MM.1S (cell line): Measurements from ENCODE around the gene FARP1.

Source experiments
- DNase-seq: peaks from one replicate; pipeline ENCODE4 v3.0.0-alpha.2; 2015
- H2AFZ ChIP-seq: fragments of 300-600 bp; sonication (generic); 2 replicates; pipeline ENCODE4 v1.6.0; 2016; ENCODE audit warnings: antibody characterized with exemption, low read length
- H3F3A ChIP-seq: fragments of 300-600 bp; sonication (generic); 2 replicates; pipeline ENCODE4 v1.6.1; 2016; ENCODE audit warnings: mild to moderate bottlenecking, antibody characterized with exemption, low read length, moderate library complexity, mixed read lengths; ENCODE audit not compliant: insufficient read depth
- H3K27ac ChIP-seq: fragments of 300-600 bp; sonication (generic); 2 replicates; pipeline ENCODE4 v1.5.1; 2016; ENCODE audit warnings: mild to moderate bottlenecking, low read length
- H3K27me3 ChIP-seq: fragments of 300-600 bp; sonication (generic); replicated peaks from 2 replicates; pipeline ENCODE4 v1.6.0; 2016; ENCODE audit warnings: low read length; ENCODE audit not compliant: insufficient read depth
- H3K36me3 ChIP-seq: fragments of 300-600 bp; sonication (generic); replicated peaks from 2 replicates; pipeline ENCODE4 v1.6.1; 2016; ENCODE audit warnings: mild to moderate bottlenecking, low read length, mixed read lengths; ENCODE audit not compliant: insufficient read depth
- H3K4me1 ChIP-seq: fragments of 300-600 bp; sonication (generic); 2 replicates; pipeline ENCODE4 v1.6.1; 2016; ENCODE audit warnings: low read length, mixed read lengths
- H3K4me2 ChIP-seq: fragments of 300-600 bp; sonication (generic); 2 replicates; pipeline ENCODE4 v1.6.0; 2016; ENCODE audit warnings: low read depth, low read length
- H3K4me3 ChIP-seq: fragments of 300-600 bp; sonication (generic); 2 replicates; pipeline ENCODE4 v1.5.1; 2016; ENCODE audit warnings: low read length, mixed read lengths
- H3K79me2 ChIP-seq: fragments of 300-600 bp; sonication (generic); 2 replicates; pipeline ENCODE4 v1.6.1; 2016; ENCODE audit warnings: mixed run types, low read length, mixed read lengths
- H3K9ac ChIP-seq: fragments of 300-600 bp; sonication (generic); 2 replicates; pipeline ENCODE4 v1.6.1; 2016; ENCODE audit warnings: low read length, mixed read lengths
- H3K9me2 ChIP-seq: fragments of 300-600 bp; sonication (generic); replicated peaks from 2 replicates; pipeline ENCODE4 v1.6.1; 2016; ENCODE audit warnings: mild to moderate bottlenecking, low read length, mixed read lengths; ENCODE audit not compliant: insufficient read depth
- H3K9me3 ChIP-seq: fragments of 300-600 bp; sonication (generic); replicated peaks from 2 replicates; pipeline ENCODE4 v1.6.1; 2016; ENCODE audit warnings: mild to moderate bottlenecking, low read length, mixed read lengths; ENCODE audit not compliant: insufficient read depth
- H4K20me1 ChIP-seq: fragments of 300-600 bp; sonication (generic); 2 replicates; pipeline ENCODE4 v1.6.1; 2016; ENCODE audit warnings: mild to moderate bottlenecking, low read length, moderate library complexity, mixed read lengths; ENCODE audit not compliant: insufficient read depth
- CTCF ChIP-seq: fragments of 300-600 bp; sonication (generic); IDR thresholded peaks from 2 replicates; pipeline ENCODE4 v1.5.1; 2016; ENCODE audit warnings: antibody characterized with exemption, low read length, mixed read lengths
- EZH2 ChIP-seq: fragments of 300-600 bp; sonication (generic); optimal IDR thresholded peaks from 2 replicates; pipeline ENCODE3; 2017; ENCODE audit warnings: low read depth, mild to moderate bottlenecking, antibody characterized with exemption, low read length, mixed read lengths
- EZH2phosphoT487 ChIP-seq: fragments of 300-600 bp; sonication (generic); IDR thresholded peaks from 2 replicates; pipeline ENCODE4 v1.6.1; 2018; ENCODE audit warnings: antibody characterized with exemption, low read length

The FARP1 gene

GRCh38 chr13:98305670-98306069 is 162.8 kb downstream of the FARP1 start:
- Histone ChIP-seq H3K4me3 (no peak overlapping the region), H3K9me2 (no peaks in the 10 kb centered on the region), H3K79me2 (no peaks in the 10 kb centered on the region), H2AFZ (no peak overlapping the region), H3K27ac (no peak overlapping the region), H4K20me1 (no peaks in the 10 kb centered on the region), H3K9ac (no peak overlapping the region), H3K4me2 (no peak overlapping the region), H3K9me3 (no peaks in the 10 kb centered on the region), H3K36me3 (no peaks in the 10 kb centered on the region), H3F3A (no peaks in the 10 kb centered on the region), H3K27me3 (no peaks in the 10 kb centered on the region), H3K4me1 (no peaks in the 10 kb centered on the region)
- TF ChIP-seq EZH2phosphoT487 (no peak), CTCF (no peak), EZH2 (no peak)
- no peak for DNase-seq

- Histone ChIP-seq H2AFZ (no peak overlapping the region), H3F3A (no peaks in the 10 kb centered on the region), H3K27ac (no peak overlapping the region), H3K9me2 (no peaks in the 10 kb centered on the region), H3K36me3 (no peaks in the 10 kb centered on the region), H3K4me2 (no peak overlapping the region), H3K4me1 (no peaks in the 10 kb centered on the region), H3K9me3 (no peaks in the 10 kb centered on the region), H3K4me3 (no peak overlapping the region), H3K27me3 (no peaks in the 10 kb centered on the region), H3K79me2 (no peaks in the 10 kb centered on the region), H3K9ac (no peak overlapping the region), H4K20me1 (no peaks in the 10 kb centered on the region)
- no peak for DNase-seq
- no peak for TF ChIP-seq CTCF
- no peak for TF ChIP-seq EZH2phosphoT487
- TF ChIP-seq EZH2: no peak
Measured at GRCh38 chr13:98307463-98308085, 164.7 kb downstream of the FARP1 start.

GRCh38 chr13:98308086-98308911 is 165.4 kb downstream of the FARP1 start:
- Histone ChIP-seq H3K27me3 (no peaks in the 10 kb centered on the region), H2AFZ (no peak overlapping the region), H3K4me3 (no peak overlapping the region), H3K9ac (no peak overlapping the region), H3K4me1 (no peaks in the 10 kb centered on the region), H3K4me2 (no peak overlapping the region), H3K79me2 (no peaks in the 10 kb centered on the region), H3K36me3 (no peaks in the 10 kb centered on the region), H3K27ac (no peak overlapping the region), H3K9me3 (no peaks in the 10 kb centered on the region), H4K20me1 (no peaks in the 10 kb centered on the region), H3F3A (no peaks in the 10 kb centered on the region), H3K9me2 (no peaks in the 10 kb centered on the region)
- DNase-seq: no peak
- TF ChIP-seq CTCF: no peak
- TF ChIP-seq EZH2phosphoT487: no peak
- TF ChIP-seq EZH2: no peak
